ENCODE data around the gene ZDHHC8. TPM values are rescaled to one million over a fixed set of nuclear protein-coding genes. Genes with fewer than 3 reads are reported as not detected.

Gene ZDHHC8
- total RNA-seq, 2 donors from 2014 or later: 53.9 to 124 TPM

DNA sequence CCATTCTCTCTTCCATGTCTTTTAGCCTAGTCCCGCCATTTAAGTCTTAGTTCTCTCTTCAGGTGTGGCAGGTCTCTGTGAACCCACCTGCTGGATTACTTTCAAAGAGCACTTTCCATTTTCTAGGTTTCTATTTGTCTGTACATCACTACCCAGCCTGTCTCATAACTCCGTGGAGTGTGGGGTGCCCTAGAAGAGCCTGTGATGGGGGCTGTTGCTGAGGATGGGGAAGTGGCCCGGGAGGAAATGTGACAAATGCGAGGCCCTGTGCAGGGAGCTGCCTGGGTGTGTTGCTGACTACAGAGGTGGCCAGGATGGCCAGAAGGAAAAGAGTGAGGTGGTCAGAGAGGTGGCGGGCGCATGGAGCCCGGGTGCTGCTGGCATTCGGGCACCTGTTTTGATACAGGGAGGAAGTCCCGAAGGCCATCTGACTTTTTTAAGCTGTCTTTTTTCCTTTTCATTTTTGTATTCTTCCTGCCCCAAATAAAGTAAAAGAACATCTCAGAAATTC lies 40.8 kb upstream of the ZDHHC8 start:
- no peak for ATAC-seq

DNA sequence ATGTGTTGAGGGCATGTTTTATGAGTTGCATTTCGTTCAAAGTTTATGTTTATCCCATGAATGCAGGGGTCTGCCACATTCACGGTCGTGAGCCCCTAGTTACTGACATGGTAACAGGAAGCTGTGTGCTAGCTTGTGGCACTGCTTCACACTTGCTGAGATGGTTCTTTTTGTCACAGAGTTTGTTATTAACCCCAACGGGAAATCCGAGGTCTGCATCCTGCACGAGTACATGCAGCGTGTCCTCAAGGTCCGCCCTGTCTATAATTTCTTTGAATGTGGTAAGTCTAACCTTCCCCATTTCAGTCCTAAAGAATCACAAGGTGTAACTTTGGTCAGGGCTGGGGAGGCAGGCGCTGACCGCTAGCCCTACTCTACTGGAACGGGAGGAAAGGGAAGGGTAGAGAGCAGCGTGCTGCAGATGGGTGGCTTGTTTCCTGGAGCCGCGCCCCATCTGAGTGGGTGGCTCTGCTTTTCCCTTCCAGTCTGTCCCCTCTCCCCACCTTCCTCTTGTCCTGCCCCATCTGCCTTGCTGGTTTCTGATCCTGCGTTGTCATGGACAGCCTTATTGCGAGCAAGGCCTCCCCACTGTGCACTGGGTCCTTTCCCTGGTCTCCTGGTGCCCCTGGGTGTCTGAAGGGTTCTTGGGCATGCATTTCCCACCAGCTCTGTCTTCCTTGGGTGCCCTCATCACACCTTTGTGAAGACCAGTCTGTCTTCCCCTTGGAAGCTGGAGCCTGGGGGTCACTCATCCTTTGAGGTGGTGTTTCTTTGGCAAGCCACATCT lies 39.7 kb upstream of the ZDHHC8 start:
- no peaks in the 10 kb centered on the region for H3K27me3 Mint-ChIP-seq
- H3K27ac Mint-ChIP-seq: peak overlapping the region in 1 of 2 donors; percentile 35
- ATAC-seq: peak; percentile 53 to 63
- H3K4me3 Mint-ChIP-seq: peak overlapping the region; percentile 25
- peaks cover 33% of the 10 kb centered on the region for H3K36me3 Mint-ChIP-seq
- peak; percentile 61 for DNase-seq (ENCODE audit: low spot score)
- no peaks in the 10 kb centered on the region for H3K9me3 Mint-ChIP-seq
- peaks cover 16 to 35% of the 10 kb centered on the region in 2 donors for H3K4me1 Mint-ChIP-seq (ENCODE audit: low read depth in 2 of 2)

More for the DNA sequence above, 40.8 kb upstream of the ZDHHC8 start:
- no peaks in the 10 kb centered on the region for H3K9me3 Mint-ChIP-seq
- H3K27ac Mint-ChIP-seq: peak overlapping the region; percentile 9 to 32
- H3K4me1 Mint-ChIP-seq (ENCODE audit: low read depth in 2 of 2): peaks cover 22 to 44% of the 10 kb centered on the region in 2 donors
- H3K27me3 Mint-ChIP-seq: no peaks in the 10 kb centered on the region
- H3K4me3 Mint-ChIP-seq: peak overlapping the region; percentile 51
- peak; percentile 38 for DNase-seq (ENCODE audit: low spot score)
- H3K36me3 Mint-ChIP-seq: peaks cover 30% of the 10 kb centered on the region

DNA sequence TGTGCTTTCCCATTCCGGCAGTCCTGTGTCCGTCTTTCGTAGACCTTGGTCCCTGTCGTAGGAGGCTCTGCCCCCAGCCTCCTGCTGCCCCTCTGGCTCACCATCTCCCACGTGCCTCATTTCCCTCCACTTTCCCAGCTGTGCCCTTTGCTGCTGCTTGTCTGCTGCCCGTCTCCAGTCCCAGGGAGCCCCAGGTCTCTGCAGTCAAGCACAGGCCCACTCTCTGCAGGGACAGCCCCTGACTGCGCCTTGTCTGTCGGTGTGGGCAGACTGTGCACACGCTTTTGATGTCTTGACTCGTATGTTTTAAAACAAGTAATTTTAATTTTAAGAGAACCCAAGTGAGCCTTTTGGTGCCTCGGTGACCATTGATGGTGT lies 39.1 kb upstream of the ZDHHC8 start:
- Mint-ChIP-seq H3K4me3 (peak overlapping the region; percentile 17), H3K9me3 (no peaks in the 10 kb centered on the region), H3K4me1 (ENCODE audit: low read depth in 2 of 2) (peaks cover 21 to 30% of the 10 kb centered on the region in 2 donors)

DNA sequence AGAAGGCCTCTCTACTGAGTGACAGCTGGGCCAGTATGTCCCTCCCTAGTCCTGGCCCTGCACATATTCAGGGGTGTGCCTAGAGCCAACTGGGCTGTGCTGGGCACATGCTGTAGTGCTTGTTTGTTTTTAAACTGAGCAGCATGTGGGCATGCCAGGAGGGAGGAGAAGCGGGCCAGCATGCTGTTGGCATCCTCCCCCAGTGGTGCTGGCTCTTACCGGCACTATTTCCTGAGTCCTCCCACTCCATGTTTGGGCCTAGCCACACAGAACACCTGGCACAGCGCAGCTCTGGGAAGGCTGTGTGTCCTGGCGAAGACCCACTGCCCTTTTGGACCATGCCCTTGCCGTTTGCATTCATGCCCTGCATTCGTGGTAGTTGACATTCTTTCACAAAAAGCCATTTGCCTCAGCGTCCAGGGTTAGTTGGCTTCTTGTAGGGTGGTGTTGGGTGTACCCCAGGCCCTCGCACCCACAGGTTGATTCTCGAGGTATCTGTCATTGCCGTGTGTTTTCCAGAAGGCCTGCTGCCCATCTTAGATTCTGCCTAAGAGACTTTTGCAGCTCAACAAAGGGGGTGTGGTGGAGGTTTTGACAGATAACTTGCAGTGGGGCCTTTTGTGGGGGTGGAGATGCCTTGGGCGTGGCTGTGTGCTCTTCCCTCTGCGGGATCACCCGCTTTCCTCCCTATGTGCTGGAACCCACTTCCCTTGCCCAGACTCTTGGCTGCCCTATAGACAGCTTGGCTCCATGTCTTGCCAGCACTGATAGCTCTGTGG lies 38.0 kb upstream of the ZDHHC8 start:
- no peak overlapping the region for H3K27ac Mint-ChIP-seq
- no peak overlapping the region for H3K4me3 Mint-ChIP-seq
- H3K9me3 Mint-ChIP-seq: no peaks in the 10 kb centered on the region
- no peaks in the 10 kb centered on the region for H3K27me3 Mint-ChIP-seq
- DNase-seq (ENCODE audit: low spot score): peak; percentile 45
- H3K36me3 Mint-ChIP-seq: peaks cover 48% of the 10 kb centered on the region
- ATAC-seq: no peak
- peaks cover 24 to 30% of the 10 kb centered on the region in 2 donors for H3K4me1 Mint-ChIP-seq (ENCODE audit: low read depth in 2 of 2)

More for the DNA sequence above, 39.1 kb upstream of the ZDHHC8 start:
- ATAC-seq (no peak), DNase-seq (ENCODE audit: low spot score) (no peak)
- Mint-ChIP-seq H3K27me3 (no peaks in the 10 kb centered on the region), H3K36me3 (peaks cover 39% of the 10 kb centered on the region), H3K27ac (peak overlapping the region in 1 of 2 donors; percentile 35)

- peaks cover 28 to 35% of the 10 kb centered on the region in 2 donors for H3K4me1 Mint-ChIP-seq (ENCODE audit: low read depth in 2 of 2)
- H3K27ac Mint-ChIP-seq: no peak overlapping the region
- H3K4me3 Mint-ChIP-seq: no peak overlapping the region
These were observed 37.3 kb upstream of the ZDHHC8 start for GRCh38 chr22:20094197-20094807.

DNA sequence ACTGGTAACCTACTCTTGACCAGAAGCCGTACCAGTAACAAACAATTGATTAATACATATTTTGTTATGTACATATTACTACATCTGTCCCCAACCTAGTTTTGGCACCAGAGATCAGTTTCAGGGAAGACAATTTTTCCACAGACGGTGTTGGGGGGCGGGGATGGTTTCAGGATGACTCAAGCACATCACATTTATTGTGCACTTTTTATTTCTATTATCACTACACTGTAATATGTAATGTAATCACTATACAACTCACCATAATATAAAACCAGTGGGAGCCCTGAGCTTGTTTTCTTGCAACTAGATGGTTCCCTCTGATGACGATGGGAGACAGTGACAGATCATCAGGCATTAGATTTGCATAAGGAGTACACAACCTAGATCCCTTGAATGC lies 36.1 kb upstream of the ZDHHC8 start:
- H3K36me3 Mint-ChIP-seq: peaks cover 46% of the 10 kb centered on the region
- ATAC-seq (no peak), DNase-seq (ENCODE audit: low spot score) (no peak)
- H3K9me3 Mint-ChIP-seq: no peaks in the 10 kb centered on the region
- H3K27ac Mint-ChIP-seq: peak overlapping the region in 1 of 2 donors; percentile 43
- no peaks in the 10 kb centered on the region for H3K27me3 Mint-ChIP-seq
- H3K4me3 Mint-ChIP-seq: peak overlapping the region; percentile 30
- peaks cover 36 to 45% of the 10 kb centered on the region in 2 donors for H3K4me1 Mint-ChIP-seq (ENCODE audit: low read depth in 2 of 2)

More at GRCh38 chr22:20094197-20094807, 37.3 kb upstream of the ZDHHC8 start:
- DNase-seq (ENCODE audit: low spot score): peak; percentile 47
- ATAC-seq: no peak
- peaks cover 44% of the 10 kb centered on the region for H3K36me3 Mint-ChIP-seq
- no peaks in the 10 kb centered on the region for H3K9me3 Mint-ChIP-seq
- H3K27me3 Mint-ChIP-seq: no peaks in the 10 kb centered on the region

- Mint-ChIP-seq H3K4me1 (ENCODE audit: low read depth in 2 of 2) (peaks cover 41 to 43% of the 10 kb centered on the region in 2 donors), H3K4me3 (no peak overlapping the region), H3K27ac (no peak overlapping the region), H3K27me3 (no peaks in the 10 kb centered on the region), H3K36me3 (peaks cover 36% of the 10 kb centered on the region), H3K9me3 (no peaks in the 10 kb centered on the region)
- no peak for ATAC-seq
- no peak for DNase-seq (ENCODE audit: low spot score)
These were observed 34.8 kb upstream of the ZDHHC8 start for GRCh38 chr22:20096574-20097420.

GRCh38 chr22:20099099-20099711 lies 32.4 kb upstream of the ZDHHC8 start:
- Mint-ChIP-seq H3K36me3 (peaks cover 36% of the 10 kb centered on the region), H3K4me1 (ENCODE audit: low read depth in 2 of 2) (peaks cover 42 to 44% of the 10 kb centered on the region in 2 donors), H3K4me3 (peak overlapping the region; percentile 34), H3K27me3 (no peaks in the 10 kb centered on the region), H3K27ac (peak overlapping the region; percentile 91), H3K9me3 (no peaks in the 10 kb centered on the region)
- ATAC-seq: no peak
- peak; percentile 41 for DNase-seq (ENCODE audit: low spot score)

DNA sequence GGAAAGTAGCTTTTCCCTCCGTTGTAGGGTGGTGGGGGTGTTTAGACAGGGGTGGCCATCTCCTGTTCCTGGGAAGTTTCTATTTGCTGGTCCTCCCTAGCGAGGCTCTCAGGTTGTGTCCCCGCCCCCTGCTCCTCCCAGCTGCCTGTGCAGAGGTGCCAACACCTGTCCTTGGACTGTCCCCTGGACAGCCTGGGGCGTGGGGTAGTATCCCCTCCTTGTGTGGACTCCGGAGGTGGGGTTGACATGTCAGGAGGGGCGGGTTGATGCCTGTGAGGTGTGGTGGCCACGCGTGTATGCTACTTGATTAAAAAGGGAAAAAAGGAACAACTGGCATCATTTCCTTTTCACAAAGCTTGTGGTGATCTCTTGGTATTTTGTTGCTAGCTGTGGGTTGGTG lies 30.0 kb upstream of the ZDHHC8 start:
- no peaks in the 10 kb centered on the region for H3K27me3 Mint-ChIP-seq
- DNase-seq (ENCODE audit: low spot score) (no peak), ATAC-seq (no peak)
- H3K36me3 Mint-ChIP-seq: peaks cover 24% of the 10 kb centered on the region
- H3K4me1 Mint-ChIP-seq (ENCODE audit: low read depth in 2 of 2): peaks cover 37 to 42% of the 10 kb centered on the region in 2 donors
- H3K4me3 Mint-ChIP-seq: no peak overlapping the region
- H3K27ac Mint-ChIP-seq: peak overlapping the region; percentile 72 to 91
- H3K9me3 Mint-ChIP-seq: no peaks in the 10 kb centered on the region

- peaks cover 17% of the 10 kb centered on the region for H3K36me3 Mint-ChIP-seq
- peak overlapping the region; percentile 72 to 91 for H3K27ac Mint-ChIP-seq
- ATAC-seq (no peak), DNase-seq (ENCODE audit: low spot score) (no peak)
- no peaks in the 10 kb centered on the region for H3K9me3 Mint-ChIP-seq
- peaks cover 37 to 38% of the 10 kb centered on the region in 2 donors for H3K4me1 Mint-ChIP-seq (ENCODE audit: low read depth in 2 of 2)
- H3K27me3 Mint-ChIP-seq: no peaks in the 10 kb centered on the region
- H3K4me3 Mint-ChIP-seq: no peak overlapping the region
These were observed 29.3 kb upstream of the ZDHHC8 start for GRCh38 chr22:20102203-20102780.

GRCh38 chr22:20105456-20106204 lies 26.0 kb upstream of the ZDHHC8 start:
- H3K27ac Mint-ChIP-seq: no peak overlapping the region
- DNase-seq (ENCODE audit: low spot score): no peak

More at GRCh38 chr22:20105456-20106204, 26.0 kb upstream of the ZDHHC8 start:
- no peak for ATAC-seq
- peaks cover 13 to 22% of the 10 kb centered on the region in 2 donors for H3K4me1 Mint-ChIP-seq (ENCODE audit: low read depth in 2 of 2)
- H3K27me3 Mint-ChIP-seq: no peaks in the 10 kb centered on the region
- H3K4me3 Mint-ChIP-seq: no peak overlapping the region
- no peaks in the 10 kb centered on the region for H3K9me3 Mint-ChIP-seq
- H3K36me3 Mint-ChIP-seq: no peaks in the 10 kb centered on the region

Measured in natural killer cell treated with Interleukin-12 subunit alpha and Interleukin-12 subunit beta and Interleukin-15 and Interleukin-18, amount 100 ng/mL, for 72 hours (primary cell).